Epithelial cell of esophagus (primary cell): ENCODE results near the gene MLF2.

ENCODE experiments used
- DNase-seq: peaks from one replicate; pipeline ENCODE4 v3.0.0; 2010; ENCODE audit warnings: low read depth
- H3K4me3 ChIP-seq: 2 replicates; pipeline ENCODE4 v1.5.1; 2011; ENCODE audit warnings: mild to moderate bottlenecking, low read length, control low read depth
- TF ChIP-seq, protein P1 (sequence below): IDR thresholded peaks from 2 replicates; pipeline ENCODE4 v1.5.1; 2011; ENCODE audit warnings: low read depth, mild to moderate bottlenecking, low read length, control low read depth, inconsistent platforms; ENCODE audit not compliant: insufficient read depth; ENCODE audit errors: missing control alignments

The MLF2 gene

DNA sequence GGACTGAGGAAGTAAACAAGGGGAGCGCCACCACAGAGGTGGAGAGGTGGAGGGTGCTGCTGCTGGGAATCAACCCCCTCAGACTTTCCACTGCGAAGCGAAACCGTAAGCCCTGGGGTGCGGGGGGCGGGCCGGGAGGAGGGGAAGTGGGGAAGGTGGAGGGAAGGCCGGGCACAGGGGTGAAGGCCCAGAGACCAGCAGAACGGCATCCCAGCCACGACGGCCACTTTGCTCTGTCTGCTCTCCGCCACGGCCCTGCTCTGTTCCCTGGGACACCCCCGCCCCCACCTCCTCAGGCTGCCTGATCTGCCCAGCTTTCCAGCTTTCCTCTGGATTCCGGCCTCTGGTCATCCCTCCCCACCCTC lies 19.4 kb upstream of the MLF2 start, which contains the start of gene LAG3:
LAG3 (plus strand) TSS at position 190 of the 365 bp plus-strand sequence. CDS start 333 bp downstream, outside the sequence.
- H3K4me3 ChIP-seq: no peak within 1 kb of the TSS
- DNase-seq: no peak
- TF ChIP-seq, protein P1, sequence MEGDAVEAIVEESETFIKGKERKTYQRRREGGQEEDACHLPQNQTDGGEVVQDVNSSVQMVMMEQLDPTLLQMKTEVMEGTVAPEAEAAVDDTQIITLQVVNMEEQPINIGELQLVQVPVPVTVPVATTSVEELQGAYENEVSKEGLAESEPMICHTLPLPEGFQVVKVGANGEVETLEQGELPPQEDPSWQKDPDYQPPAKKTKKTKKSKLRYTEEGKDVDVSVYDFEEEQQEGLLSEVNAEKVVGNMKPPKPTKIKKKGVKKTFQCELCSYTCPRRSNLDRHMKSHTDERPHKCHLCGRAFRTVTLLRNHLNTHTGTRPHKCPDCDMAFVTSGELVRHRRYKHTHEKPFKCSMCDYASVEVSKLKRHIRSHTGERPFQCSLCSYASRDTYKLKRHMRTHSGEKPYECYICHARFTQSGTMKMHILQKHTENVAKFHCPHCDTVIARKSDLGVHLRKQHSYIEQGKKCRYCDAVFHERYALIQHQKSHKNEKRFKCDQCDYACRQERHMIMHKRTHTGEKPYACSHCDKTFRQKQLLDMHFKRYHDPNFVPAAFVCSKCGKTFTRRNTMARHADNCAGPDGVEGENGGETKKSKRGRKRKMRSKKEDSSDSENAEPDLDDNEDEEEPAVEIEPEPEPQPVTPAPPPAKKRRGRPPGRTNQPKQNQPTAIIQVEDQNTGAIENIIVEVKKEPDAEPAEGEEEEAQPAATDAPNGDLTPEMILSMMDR: no peak

DNA sequence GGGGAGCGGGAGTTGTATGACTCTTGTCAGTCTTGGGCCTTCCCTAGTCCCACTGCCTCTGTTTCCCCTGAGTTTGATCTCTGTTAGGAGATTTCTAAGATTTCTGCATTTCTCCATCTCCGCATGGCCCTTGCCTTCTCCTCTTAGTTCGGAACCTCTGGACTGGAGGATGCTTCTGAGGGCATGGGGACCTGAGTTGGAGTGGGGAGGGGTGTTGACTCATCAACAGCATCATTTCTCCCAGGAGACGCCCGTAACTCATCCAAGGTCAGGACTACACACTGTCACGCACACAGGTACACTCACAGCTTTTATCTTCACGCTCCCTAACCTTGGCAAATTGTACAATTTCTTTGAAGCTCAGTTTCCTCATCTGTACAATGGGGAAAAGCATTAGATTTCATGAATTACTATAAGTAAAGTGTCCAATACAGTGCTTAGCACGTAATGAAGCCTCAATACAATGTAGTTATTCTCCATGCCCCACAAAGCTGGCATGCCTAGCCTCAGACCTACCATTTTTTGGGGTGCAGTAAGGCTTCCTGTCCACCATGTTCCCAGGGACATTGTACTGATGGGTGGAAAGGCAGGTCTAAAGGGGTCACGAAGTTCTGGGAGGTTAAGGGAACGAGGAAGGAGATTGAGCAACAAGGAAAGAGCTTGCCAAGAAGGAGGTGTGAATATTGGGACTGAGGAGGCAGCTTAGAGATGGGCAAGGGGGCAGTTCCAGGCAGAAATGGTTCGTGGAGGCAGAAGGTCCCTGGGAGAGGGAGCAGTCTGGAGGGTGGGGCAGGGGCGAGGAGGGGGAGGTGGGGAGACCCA lies 18.8 kb upstream of the MLF2 start:
- no peak overlapping the region for H3K4me3 ChIP-seq
- TF ChIP-seq, protein P1: no peak
- DNase-seq: no peak

DNA sequence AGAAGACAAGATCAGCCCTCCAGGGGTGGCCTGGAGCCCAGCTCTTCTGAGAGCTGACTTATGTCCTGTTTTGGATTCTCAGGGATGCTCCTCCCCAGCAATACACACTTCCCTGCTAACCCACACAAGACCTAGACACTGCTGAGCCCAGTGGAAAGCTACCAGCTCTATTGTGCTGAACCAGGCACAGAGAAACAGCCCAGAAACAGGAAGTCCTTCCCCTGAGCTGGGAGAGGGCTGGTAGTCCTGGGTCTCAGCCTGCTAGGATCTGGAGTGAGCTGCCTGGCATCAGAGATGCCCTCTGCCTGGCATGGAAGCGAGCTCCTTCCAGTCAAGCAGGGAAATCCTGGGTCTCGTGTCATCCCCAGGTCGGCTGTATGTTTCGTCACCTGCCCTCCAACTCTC lies 18.2 kb upstream of the MLF2 start:
- no peak overlapping the region for H3K4me3 ChIP-seq
- no peak for DNase-seq
- TF ChIP-seq, protein P1: no peak

DNA sequence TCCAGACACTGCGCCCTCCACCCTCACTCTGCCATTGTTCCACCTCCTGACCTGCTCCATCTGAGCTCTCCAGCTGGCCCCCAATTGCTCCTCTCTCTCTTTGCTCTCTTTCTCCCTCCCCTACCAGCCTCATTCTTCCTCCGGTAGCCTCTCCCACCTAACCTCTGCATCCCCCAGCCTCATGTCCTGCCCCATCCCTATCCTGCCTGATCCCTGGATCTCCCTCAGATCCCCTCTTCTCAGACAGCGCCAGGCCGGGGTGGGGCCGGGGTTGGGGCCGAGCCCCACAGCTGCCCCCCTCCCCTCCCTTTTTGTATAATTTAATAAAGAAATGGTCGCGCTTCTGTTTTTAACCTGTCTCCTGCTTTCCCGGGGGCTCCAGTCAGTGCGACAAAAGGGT lies 17.7 kb upstream of the MLF2 start:
- no peak overlapping the region for H3K4me3 ChIP-seq

DNA sequence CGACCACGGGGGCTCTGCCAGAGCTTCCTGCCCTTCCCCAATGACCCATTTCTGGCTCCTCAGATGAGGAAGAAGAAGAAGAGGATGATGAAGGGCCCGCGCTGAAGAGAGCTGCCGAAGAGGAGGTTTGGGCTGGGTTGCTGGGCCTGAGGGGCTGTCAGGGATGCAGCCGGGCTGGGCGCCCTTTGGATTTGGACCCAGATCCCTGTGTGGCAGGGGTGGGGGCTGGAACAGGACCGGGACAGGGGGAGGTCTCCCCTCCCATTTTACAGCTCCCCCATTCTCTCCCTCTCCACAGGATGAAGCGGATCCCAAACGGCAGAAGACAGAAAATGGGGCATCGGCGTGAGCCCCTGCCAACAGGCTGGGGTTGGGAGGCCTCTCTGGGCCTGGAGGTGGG lies 17.2 kb upstream of the MLF2 start:
- no peak overlapping the region for H3K4me3 ChIP-seq
- TF ChIP-seq, protein P1: no peak

More for the DNA sequence above, 17.7 kb upstream of the MLF2 start:
- DNase-seq: no peak
- TF ChIP-seq, protein P1: no peak

DNA sequence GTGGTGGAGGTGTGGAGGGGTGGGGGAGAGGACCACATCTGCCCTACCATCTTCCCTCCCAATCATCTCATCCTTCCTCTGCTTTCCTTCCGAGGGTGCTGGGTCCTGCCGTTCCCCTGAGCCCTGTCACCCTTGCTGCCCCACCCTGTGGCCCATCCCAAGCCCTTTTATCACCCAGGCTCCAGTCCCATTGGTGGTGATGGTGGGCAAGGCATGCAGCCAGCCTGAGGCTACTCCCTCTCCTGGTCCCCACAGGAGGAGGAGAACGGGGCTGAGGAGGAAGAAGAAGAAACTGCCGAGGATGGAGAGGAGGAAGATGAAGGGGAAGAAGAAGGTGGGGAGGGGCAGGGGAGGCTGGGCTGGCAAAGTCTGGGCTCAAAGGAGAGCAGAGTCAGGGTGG lies 16.7 kb upstream of the MLF2 start:
- H3K4me3 ChIP-seq: no peak overlapping the region
- TF ChIP-seq, protein P1: no peak
- no peak for DNase-seq

More for the DNA sequence above, 17.2 kb upstream of the MLF2 start:
- no peak for DNase-seq

DNA sequence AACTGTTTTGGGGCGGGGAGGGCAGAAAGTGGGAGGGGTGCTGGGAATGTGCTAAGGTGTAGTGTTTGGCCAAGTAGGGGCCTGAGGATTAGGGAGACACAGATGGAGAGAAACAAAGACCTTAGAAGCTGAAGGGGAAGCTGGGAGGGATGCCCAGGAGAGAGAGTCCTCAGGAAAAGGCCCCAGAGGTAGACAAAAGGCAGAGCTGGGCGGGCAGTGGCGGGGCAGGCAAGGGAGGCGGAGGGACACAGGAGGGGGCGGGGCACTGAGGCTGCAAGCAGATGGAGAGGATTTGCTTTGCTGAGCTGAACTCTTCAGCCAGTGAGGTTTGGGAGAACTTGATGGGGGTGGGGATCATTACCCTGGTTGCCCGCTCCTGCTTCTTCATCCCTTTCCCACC lies 16.0 kb upstream of the MLF2 start:
- no peak for DNase-seq
- no peak overlapping the region for H3K4me3 ChIP-seq
- TF ChIP-seq, protein P1: no peak
